GM12872 (cell line): ENCODE measurements around the gene HOXA1.

Experiments used
- TF ChIP-seq, protein P1 (sequence below): IDR thresholded peaks from 3 replicates; pipeline ENCODE4 v1.5.1; 2011; ENCODE audit warnings: low read depth, mild to moderate bottlenecking, low read length, moderate library complexity; ENCODE audit not compliant: insufficient read depth

The HOXA1 gene

DNA sequence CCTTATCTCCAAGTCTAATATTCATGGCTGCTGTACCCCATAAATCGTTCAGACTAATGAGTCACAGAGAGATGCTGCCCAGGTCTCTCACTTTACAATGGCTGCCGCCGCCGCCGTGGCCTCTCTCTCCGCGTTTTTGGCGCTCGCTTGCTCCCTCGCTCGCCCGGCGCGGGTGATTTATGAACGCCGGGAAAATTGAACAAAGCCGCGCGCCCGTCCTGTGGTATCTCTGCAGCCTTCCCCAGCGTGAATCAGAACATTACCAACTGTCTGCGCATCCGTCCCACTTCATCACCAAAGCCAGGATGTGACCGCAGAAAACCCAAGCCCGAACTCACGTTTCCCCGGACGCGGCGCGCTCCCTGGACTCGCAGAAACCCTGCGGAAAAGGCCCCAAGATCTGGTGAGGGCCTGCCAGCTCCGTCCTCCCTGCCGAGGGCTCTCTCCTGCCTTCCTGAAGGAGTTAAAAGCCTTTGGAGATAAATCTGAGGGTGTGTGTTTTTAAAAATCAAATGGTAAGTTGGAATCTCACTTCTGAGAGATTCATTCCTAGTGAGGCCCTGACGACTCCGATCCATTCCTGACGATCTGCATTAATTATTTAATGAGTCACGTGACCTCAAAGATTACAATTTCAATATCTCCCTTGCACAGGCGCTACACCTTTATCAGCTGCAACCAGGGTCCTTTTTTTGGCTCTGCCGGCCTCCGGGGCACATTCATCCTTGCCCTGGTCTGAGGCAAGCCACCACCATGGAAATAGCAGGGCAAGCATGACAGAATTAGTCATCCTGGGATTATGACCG, 28.5 kb upstream of the HOXA1 start:
- TF ChIP-seq, protein P1, sequence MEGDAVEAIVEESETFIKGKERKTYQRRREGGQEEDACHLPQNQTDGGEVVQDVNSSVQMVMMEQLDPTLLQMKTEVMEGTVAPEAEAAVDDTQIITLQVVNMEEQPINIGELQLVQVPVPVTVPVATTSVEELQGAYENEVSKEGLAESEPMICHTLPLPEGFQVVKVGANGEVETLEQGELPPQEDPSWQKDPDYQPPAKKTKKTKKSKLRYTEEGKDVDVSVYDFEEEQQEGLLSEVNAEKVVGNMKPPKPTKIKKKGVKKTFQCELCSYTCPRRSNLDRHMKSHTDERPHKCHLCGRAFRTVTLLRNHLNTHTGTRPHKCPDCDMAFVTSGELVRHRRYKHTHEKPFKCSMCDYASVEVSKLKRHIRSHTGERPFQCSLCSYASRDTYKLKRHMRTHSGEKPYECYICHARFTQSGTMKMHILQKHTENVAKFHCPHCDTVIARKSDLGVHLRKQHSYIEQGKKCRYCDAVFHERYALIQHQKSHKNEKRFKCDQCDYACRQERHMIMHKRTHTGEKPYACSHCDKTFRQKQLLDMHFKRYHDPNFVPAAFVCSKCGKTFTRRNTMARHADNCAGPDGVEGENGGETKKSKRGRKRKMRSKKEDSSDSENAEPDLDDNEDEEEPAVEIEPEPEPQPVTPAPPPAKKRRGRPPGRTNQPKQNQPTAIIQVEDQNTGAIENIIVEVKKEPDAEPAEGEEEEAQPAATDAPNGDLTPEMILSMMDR = no peak

DNA sequence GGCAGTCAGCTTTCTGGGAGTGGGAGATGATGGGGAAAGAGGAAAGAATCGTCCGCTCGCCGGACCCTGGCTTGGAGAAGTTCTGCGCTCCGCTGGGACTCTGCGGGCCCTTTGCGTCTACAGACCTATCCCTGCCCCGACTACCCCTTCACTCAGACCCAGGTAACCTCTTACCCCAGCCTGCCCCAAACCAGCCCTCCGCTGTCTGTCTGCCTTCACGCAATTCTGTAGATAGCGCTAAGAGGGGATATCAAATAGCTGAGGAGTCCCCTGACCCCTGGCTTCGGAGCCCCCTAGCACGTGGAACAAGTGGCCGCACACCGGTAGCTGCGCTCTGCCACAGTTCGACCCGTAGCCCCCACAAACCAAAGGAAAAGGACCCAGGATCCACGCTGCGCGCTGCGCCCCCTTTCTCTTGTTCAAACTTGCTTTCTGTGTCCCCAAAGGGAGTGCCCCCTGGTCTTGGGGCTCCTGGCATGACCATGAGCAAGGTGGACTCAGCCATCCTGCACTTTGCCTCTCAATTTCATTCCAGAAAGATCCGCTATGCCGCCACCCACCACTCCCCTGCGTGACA, 27.8 kb upstream of the HOXA1 start:
- TF ChIP-seq, protein P1 = no peak

DNA sequence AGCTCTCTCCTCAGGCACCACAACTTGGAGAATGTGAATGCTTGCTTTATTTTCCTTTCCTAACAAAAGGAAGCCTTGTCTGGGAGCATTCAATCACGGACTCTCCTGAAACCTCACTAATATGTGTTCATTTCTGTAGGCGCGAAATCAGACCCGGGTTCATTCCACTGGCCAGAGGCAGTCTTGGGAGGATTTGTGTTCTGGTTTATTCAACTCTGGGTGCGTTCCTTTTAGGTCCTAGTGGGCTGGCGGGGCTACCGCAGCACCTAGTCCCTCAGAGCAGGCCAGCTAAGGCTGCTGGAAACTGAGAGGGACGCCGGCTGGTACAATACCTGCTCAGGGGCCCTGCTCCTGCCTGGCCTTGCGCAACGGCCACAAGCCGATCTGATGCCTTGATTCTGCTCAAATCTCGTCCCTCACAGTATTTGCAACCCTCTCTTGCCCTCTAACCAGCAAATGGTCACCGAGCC, 27.2 kb upstream of the HOXA1 start:
- TF ChIP-seq, protein P1 = no peak

DNA sequence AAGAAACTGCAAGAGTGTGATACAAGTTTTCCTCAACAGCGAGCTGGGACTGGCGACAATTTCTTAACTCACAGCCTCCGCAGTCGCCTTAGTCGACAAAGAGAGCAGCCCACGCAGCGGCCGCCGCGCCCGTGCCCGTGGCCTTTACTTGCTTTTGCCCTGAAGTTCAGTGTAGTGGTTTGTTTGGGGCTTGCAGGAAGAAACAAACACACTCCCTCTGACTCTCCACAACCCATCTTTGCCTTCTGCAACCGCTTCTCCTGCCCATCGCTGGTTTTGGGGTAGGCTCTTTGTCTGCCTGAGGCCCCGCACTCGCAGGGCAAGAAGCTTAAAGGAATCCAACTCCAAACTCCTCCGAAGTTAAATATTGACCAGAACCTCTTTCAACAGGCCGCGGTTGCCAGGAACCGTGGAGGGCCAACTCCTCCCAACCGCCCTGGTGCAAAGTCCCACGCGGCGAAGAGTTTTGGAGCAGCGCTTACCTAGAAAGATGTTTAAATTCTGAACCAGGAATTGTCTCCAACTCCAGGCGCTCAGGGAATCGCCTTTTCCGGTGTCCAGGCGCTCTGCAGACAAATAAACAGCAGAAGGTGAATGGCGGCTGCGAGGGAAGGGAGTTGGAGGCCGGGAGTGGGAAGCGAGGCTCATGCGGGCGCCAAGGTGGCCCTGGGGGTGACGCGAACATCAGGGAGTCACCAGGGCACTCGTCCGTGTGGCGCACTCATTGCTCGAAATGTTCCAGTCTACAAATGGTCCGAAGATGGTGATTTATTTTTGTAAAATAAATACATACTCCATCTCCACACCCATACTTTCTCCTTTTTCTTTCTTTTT, 26.5 kb upstream of the HOXA1 start:
- TF ChIP-seq, protein P1 = no peak

DNA sequence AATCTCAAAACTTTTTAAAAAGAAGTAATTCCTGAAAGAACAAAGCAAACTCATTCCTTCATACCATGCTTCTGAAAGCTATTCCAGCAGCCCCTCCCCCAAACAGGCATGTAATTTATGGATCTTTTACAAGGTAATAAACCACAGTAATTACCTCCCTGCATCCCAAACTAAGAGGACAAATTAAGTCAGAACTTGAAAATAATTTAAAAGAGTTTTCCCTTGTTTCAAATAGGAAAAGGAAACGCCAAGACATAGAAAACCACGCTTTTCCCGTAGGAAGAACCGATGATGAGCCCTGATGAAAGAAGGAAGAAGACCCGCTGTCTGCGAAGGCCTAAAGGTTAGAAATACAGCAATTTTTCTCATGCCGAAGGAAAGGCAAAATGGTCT, 25.9 kb upstream of the HOXA1 start:
- TF ChIP-seq, protein P1 = no peak

DNA sequence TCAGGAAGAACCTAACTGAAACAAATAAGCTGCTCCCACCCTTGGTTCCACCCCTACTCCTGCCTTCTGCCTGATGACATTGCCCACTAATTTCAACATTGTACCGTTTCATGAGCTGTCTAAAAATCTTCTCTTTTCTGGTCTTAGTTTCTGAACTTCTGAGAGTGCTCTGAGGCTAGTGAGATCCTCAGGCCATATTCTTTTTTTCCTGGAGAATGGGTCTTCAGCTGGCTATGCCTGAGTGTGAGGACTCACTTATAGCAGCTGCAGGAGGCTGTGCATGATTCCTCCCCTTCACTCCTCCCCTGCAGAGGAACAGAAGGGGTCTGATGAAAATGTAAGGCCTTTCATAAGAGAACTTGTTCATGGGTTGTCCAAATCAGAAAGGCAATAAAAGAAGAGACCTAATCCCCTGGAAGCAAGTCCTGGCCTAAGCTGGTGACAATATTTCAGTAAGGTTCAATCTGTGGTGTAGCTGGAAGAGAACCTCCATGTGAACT, 23.7 kb upstream of the HOXA1 start:
- TF ChIP-seq, protein P1 = no peak

DNA sequence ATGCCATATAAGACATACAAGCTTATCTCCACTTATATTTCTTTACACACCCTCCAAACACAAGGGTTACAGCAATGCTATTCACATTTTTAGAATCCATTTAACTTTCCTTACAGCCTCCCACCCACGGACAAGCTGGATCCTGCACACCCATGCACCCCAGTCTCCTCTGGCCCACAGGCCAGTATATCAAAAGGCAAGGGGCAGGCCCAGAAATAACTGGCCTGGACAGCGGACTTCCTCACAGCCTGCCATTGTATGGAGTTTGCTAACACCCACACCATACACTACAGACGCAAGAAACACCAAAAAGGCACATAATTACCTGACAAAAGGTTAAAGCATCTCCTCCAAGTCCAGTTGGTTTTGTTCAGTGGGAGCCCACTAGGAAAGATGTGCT, 22.8 kb upstream of the HOXA1 start:
- TF ChIP-seq, protein P1 = no peak
